Nephron (organoid): ENCODE measurements around the gene BEAN1.
"Not testable (repeated sequence)": the region's sequence is repeated elsewhere in the genome, so short reads cannot be mapped to it uniquely, and the experiment has no call there.

Experiments used
- H3K27ac Mint-ChIP-seq, 3 experiments: 2 replicates each; pipeline ENCODE4 v1.8.0; 2020; ENCODE audit warnings: mixed read lengths in 3 of 3, mild to moderate bottlenecking in 2 of 3, moderate library complexity in 1 of 3
- H3K27me3 Mint-ChIP-seq: 2 replicates; pipeline ENCODE4 v1.8.0; 2021; ENCODE audit warnings: low read depth, mild to moderate bottlenecking, moderate library complexity, mixed read lengths
- H3K36me3 Mint-ChIP-seq: 2 replicates; pipeline ENCODE4 v1.8.0; 2020; ENCODE audit warnings: low read depth, mixed read lengths
- H3K4me1 Mint-ChIP-seq: 2 replicates; pipeline ENCODE4 v1.8.0; 2020; ENCODE audit warnings: mixed read lengths
- H3K4me3 Mint-ChIP-seq, 3 experiments: 2 replicates each; pipeline ENCODE4 v1.8.0; 2020; ENCODE audit warnings: mild to moderate bottlenecking in 3 of 3, mixed read lengths in 3 of 3, moderate library complexity in 2 of 3
- H3K9me3 Mint-ChIP-seq: 2 replicates; pipeline ENCODE4 v1.8.0; 2020; ENCODE audit warnings: mixed read lengths
- TF ChIP-seq, protein P1 (sequence below), 3 experiments: fragments of 200-600 bp; sonication (generic); IDR thresholded peaks; one replicate each; pipeline ENCODE4 v1.5.0; 2021; ENCODE audit warnings: antibody characterized with exemption in 3 of 3; ENCODE audit not compliant: unreplicated experiment in 3 of 3

BEAN1 gene

DNA sequence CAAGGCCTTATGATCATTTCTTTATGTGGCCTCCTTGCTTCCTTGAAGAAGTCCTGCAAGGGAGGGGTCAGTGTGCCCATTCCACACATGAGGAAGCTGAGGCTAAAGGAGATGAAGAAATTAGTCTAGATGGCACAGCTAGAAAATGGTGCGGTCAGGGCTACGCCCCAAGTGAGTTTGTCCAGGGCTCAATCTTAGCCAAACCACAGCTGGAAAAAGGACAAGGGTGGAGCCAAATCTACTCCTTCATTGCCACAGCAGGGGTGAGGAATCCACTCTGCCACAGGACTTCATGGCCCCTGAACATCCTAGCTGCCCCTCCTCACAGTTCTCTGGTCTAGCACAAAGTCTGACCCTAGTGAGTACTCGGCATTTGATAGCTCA is 16.2 kb downstream of the BEAN1 start:
- H3K27ac Mint-ChIP-seq, result no peak overlapping the region
- no peaks in the 10 kb centered on the region for H3K4me1 Mint-ChIP-seq
- no peaks in the 10 kb centered on the region for H3K36me3 Mint-ChIP-seq
- no peaks in the 10 kb centered on the region for H3K9me3 Mint-ChIP-seq
- H3K4me3 Mint-ChIP-seq, result no peak overlapping the region
- peaks cover 52% of the 10 kb centered on the region for H3K27me3 Mint-ChIP-seq
- TF ChIP-seq, protein P1, sequence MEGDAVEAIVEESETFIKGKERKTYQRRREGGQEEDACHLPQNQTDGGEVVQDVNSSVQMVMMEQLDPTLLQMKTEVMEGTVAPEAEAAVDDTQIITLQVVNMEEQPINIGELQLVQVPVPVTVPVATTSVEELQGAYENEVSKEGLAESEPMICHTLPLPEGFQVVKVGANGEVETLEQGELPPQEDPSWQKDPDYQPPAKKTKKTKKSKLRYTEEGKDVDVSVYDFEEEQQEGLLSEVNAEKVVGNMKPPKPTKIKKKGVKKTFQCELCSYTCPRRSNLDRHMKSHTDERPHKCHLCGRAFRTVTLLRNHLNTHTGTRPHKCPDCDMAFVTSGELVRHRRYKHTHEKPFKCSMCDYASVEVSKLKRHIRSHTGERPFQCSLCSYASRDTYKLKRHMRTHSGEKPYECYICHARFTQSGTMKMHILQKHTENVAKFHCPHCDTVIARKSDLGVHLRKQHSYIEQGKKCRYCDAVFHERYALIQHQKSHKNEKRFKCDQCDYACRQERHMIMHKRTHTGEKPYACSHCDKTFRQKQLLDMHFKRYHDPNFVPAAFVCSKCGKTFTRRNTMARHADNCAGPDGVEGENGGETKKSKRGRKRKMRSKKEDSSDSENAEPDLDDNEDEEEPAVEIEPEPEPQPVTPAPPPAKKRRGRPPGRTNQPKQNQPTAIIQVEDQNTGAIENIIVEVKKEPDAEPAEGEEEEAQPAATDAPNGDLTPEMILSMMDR (IDR thresholded peaks at IDR 0.05; ENCODE audit: unreplicated experiment in 3 of 3), result no peak

DNA sequence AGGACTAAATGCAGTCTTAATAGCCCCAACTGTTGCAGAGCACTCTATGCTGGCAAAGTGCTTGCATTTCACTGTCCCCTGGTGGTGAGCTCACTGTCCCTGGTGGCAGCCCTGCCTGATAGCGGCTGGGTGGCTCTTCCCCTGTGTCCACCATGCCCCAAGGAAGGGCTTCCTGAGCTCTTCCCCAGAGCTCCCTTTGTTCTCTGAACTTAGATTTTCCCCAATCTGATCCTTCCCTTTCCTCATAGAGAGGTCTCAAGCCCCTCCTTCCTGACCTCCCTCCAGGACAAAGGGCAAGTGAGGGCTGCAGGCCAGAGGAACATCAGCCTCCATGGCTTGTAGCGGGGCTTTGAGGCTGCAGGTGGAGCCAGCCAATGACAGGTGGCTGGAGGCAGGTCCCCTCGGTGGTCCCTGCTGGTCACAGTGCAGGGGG is 17.0 kb downstream of the BEAN1 start:
- Mint-ChIP-seq H3K27me3 (peaks cover 44% of the 10 kb centered on the region), H3K9me3 (no peaks in the 10 kb centered on the region), H3K27ac (no peak overlapping the region), H3K36me3 (no peaks in the 10 kb centered on the region), H3K4me3 (no peak overlapping the region), H3K4me1 (no peaks in the 10 kb centered on the region)
- TF ChIP-seq, protein P1 (IDR thresholded peaks at IDR 0.05; ENCODE audit: unreplicated experiment in 3 of 3), result no peak

DNA sequence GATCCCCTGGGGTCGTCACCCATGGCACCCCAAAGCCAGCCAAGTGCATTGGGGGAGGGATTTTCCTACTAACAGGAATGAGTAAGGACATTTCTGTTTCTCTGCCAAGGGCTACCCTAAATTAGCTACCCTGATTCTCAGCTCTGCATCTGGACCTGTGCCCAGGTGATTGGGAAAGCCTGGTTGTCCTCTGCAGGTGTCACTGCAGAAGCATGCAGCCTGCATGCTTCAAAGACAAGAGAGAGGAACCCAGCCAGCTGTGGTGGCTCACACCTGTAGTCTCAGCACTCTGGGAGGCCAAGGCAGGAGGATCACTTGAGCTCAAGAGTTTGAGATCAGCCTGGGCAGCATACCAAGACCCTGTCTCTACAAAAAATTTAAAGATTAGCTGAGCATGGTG is 19.6 kb downstream of the BEAN1 start:
- TF ChIP-seq, protein P1 (IDR thresholded peaks at IDR 0.05; ENCODE audit: unreplicated experiment in 3 of 3), result no peak
- H3K27ac Mint-ChIP-seq, result no peak overlapping the region
- H3K4me3 Mint-ChIP-seq, result no peak overlapping the region
- no peaks in the 10 kb centered on the region for H3K36me3 Mint-ChIP-seq
- no peaks in the 10 kb centered on the region for H3K9me3 Mint-ChIP-seq
- no peaks in the 10 kb centered on the region for H3K4me1 Mint-ChIP-seq
- H3K27me3 Mint-ChIP-seq, result peaks cover 22% of the 10 kb centered on the region

DNA sequence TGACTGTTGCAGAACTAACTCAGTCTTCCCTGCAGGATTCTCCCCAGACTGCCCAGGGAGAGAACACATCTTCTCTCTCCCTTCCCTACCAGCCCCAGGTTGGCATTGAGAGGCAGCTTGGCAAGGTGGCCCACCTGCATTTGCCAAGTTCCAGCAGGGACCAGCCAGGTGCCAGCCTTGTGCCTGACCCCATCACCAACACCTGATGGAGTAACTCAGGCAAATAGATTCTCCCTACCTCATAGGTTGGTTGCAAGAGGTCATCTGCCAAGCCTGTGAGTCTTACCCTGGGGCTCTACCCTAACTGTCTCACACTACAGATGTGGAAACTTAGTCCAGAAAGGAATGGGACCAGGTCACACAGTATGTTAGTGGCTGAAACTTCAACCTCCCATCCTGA is 20.4 kb downstream of the BEAN1 start:
- Mint-ChIP-seq H3K27ac (no peak overlapping the region), H3K27me3 (peaks cover 22% of the 10 kb centered on the region), H3K4me1 (no peaks in the 10 kb centered on the region), H3K4me3 (no peak overlapping the region), H3K36me3 (no peaks in the 10 kb centered on the region), H3K9me3 (no peaks in the 10 kb centered on the region)
- TF ChIP-seq, protein P1 (IDR thresholded peaks at IDR 0.05; ENCODE audit: unreplicated experiment in 3 of 3), result no peak

DNA sequence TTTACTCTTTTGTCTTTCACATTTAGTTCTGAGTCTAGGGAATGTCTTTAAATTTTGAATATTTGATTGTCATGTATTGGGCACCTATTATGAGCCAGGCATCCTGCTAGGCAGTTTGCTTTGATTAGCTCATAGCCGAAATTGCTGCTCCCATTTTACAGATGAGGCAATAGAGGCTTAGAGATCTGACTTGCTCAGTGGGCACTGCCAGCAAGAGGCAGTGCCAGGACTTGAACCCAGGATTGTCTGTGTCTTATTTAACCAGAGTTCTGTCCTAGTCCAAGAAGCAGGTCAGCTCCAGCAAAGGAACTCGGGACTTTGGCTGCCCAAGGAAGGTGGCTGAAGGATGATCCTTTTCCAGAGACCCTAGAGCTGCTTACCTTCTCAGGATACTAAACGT is 24.5 kb downstream of the BEAN1 start:
- Mint-ChIP-seq H3K4me1 (no peaks in the 10 kb centered on the region), H3K4me3 (no peak overlapping the region), H3K27ac (no peak overlapping the region), H3K36me3 (no peaks in the 10 kb centered on the region), H3K9me3 (no peaks in the 10 kb centered on the region), H3K27me3 (peaks cover 4% of the 10 kb centered on the region)
- TF ChIP-seq, protein P1 (IDR thresholded peaks at IDR 0.05; ENCODE audit: unreplicated experiment in 3 of 3), result no peak

DNA sequence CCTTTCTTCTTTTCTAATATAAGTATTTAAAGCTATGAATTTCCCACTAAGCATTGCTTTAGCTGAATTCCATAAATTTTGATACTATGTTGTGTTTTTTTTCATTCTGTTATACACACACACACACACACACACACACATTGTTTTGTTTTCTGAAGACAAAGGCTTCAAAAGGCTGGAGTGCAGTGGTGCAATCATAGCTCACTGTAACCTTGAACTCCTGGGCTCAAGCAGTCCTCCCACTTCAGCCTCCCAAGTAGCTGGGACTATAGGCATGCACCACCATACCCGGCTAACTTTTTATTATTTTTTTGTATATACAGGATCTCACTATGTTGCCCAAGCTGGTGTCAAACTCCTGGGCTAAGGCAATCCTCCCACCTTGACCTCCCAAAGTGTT is 26.1 kb downstream of the BEAN1 start:
- H3K4me1 Mint-ChIP-seq, H3K36me3 Mint-ChIP-seq, H3K9me3 Mint-ChIP-seq, H3K4me3 Mint-ChIP-seq, H3K27ac Mint-ChIP-seq: not testable (repeated sequence)
- H3K27me3 Mint-ChIP-seq, result peaks cover 10% of the 10 kb centered on the region
